Hepatocyte (in vitro differentiated cells): Measurements from ENCODE around the gene SLCO2A1.

Experiments used
- EZH2 ChIP-seq: fragments of 200-600 bp; sonication (generic); IDR thresholded peaks from 2 replicates; pipeline ENCODE4 v1.6.1; 2016; ENCODE audit warnings: antibody characterized with exemption, mild to moderate bottlenecking, borderline replicate concordance
- EZH2phosphoT487 ChIP-seq: fragments of 200-600 bp; sonication (generic); IDR thresholded peaks from one replicate; pipeline ENCODE4 v1.6.1; 2018; ENCODE audit warnings: antibody characterized with exemption, mild to moderate bottlenecking, low read depth, moderate library complexity; ENCODE audit not compliant: unreplicated experiment, severe bottlenecking
- TF ChIP-seq, protein P1 (sequence below): fragments of 200-600 bp; sonication (generic); IDR thresholded peaks from 2 replicates; pipeline ENCODE4 v1.5.1; 2016; ENCODE audit warnings: antibody characterized with exemption, mild to moderate bottlenecking; ENCODE audit not compliant: poor library complexity

DNA sequence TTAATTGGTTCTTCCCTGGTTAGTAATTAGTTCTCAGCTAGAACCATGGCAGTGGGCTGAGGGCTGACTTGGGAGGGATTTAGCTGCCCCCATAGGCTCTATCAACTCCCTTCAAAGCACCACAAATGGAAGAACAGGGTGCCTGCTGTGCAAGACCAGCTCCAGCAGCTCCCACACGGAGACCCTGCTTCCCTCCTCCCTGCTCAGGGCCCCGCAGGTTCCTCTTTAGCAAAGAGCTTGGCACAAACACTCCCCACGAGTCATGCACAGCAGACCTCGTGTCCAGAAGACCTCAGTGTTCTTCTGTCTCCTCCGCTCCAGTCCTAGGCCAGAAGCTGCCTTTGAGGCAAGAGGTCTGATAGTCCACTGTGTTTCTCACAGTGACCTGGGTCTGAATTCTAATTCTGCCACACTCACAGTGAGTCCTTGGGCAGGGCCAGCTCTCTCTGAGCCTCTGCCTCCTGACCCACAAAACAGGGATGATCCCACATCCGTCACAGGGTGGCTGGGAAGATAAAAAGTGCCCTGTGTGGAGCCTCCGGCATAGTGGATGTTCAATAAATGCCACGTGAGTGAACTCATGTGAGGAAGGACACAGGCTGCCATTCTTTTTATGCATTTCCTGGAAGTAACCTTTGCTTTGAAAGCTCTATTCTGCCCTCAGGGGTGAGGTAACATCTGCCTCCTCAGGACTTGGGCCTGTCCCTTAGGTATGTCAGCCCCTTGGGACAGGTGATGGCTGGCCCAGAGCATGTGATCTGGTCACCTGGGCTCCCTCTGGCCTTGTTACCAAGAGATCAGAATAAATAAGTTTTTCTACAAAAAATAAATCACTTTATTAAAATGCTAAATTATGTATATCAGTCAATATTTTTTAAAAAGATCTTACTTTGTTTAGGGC is 141.7 kb downstream of the SLCO2A1 start:
- TF ChIP-seq, protein P1, sequence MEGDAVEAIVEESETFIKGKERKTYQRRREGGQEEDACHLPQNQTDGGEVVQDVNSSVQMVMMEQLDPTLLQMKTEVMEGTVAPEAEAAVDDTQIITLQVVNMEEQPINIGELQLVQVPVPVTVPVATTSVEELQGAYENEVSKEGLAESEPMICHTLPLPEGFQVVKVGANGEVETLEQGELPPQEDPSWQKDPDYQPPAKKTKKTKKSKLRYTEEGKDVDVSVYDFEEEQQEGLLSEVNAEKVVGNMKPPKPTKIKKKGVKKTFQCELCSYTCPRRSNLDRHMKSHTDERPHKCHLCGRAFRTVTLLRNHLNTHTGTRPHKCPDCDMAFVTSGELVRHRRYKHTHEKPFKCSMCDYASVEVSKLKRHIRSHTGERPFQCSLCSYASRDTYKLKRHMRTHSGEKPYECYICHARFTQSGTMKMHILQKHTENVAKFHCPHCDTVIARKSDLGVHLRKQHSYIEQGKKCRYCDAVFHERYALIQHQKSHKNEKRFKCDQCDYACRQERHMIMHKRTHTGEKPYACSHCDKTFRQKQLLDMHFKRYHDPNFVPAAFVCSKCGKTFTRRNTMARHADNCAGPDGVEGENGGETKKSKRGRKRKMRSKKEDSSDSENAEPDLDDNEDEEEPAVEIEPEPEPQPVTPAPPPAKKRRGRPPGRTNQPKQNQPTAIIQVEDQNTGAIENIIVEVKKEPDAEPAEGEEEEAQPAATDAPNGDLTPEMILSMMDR, result no peak
- no peak for TF ChIP-seq EZH2
- TF ChIP-seq EZH2phosphoT487, result no peak
